Gastroesophageal sphincter (tissue), 4 donors: Measurements from ENCODE around the gene CTIF. TPM values are rescaled to one million over a fixed set of nuclear protein-coding genes. Genes with fewer than 3 reads are reported as not detected.

ENCODE experiments used
- ATAC-seq: fragments of 150-250 bp; one replicate; pipeline ENCODE4 v1.9.1; 2016; ENCODE audit warnings: mild to moderate bottlenecking, moderate library complexity
- H3K27ac ChIP-seq, 4 donors: fragments of 200-600 bp; sonication (generic) in 3 of 4; 1 replicate in 3 of 4; 2 replicates in 1 of 4; pipeline ENCODE4 v1.5.1; 2016 to 2019
- H3K27me3 ChIP-seq: fragments of 200-600 bp; sonication (generic); one replicate; pipeline ENCODE4 v1.5.1; 2019
- H3K36me3 ChIP-seq, 2 donors: fragments of 200-600 bp; sonication (generic); one replicate each; pipeline ENCODE4 v1.5.1; 2019; ENCODE audit warnings: control low read depth in 1 of 2
- H3K4me1 ChIP-seq, 3 donors: fragments of 200-600 bp; sonication (generic); 1 replicate in 2 of 3; 2 replicates in 1 of 3; pipeline ENCODE4 v1.5.1; 2016 to 2019; ENCODE audit warnings: control low read depth in 2 of 3
- H3K4me3 ChIP-seq, 2 donors: fragments of 200-600 bp; sonication (generic); one replicate each; pipeline ENCODE4 v1.5.1; 2019; ENCODE audit warnings: mild to moderate bottlenecking in 1 of 2, moderate library complexity in 1 of 2
- H3K9me3 ChIP-seq, 3 donors: fragments of 200-600 bp; sonication (generic); one replicate each; pipeline ENCODE4 v1.5.1; 2017 to 2019; ENCODE audit warnings: control low read depth in 2 of 3
- EP300 ChIP-seq: sonication (generic); formaldehyde crosslinking; IDR thresholded peaks from one replicate; pipeline ENCODE4 v1.6.1; 2017; ENCODE audit warnings: antibody characterized with exemption, mild to moderate bottlenecking
- POLR2A ChIP-seq, 2 donors: fragments of 450-650 bp; IDR thresholded peaks; one replicate each; pipeline ENCODE4 v1.6.1; 2017; ENCODE audit warnings: antibody characterized with exemption in 2 of 2, mild to moderate bottlenecking in 2 of 2, moderate library complexity in 1 of 2
- POLR2AphosphoS5 ChIP-seq: sonication (generic); formaldehyde crosslinking; IDR thresholded peaks from one replicate; pipeline ENCODE4 v1.6.1; 2017; ENCODE audit warnings: antibody characterized with exemption
- WGBS, 2 donors: methylation state at CpG; one replicate each; pipeline ENCODE4 v1.1.5; 2018; ENCODE audit warnings: low coverage in 1 of 2; 5-methylcytosine and 5-hydroxymethylcytosine counted together
- total RNA-seq, 4 donors: library from RNA; depleted of rRNA; stranded (reverse); fragments of >200 nt; gene quantifications; one replicate each; pipeline ENCODE4 v1.1.0, GENCODE V29; 2016
- TF ChIP-seq, protein P1 (sequence below), 4 experiments: fragments of 200-600 bp in 2 of 4; fragments of 450-650 bp in 2 of 4; sonication (generic) in 1 of 4; IDR thresholded peaks; one replicate each; pipeline ENCODE4 v1.5.1; 2017 to 2019; ENCODE audit warnings: antibody characterized with exemption in 4 of 4, mild to moderate bottlenecking in 2 of 4, moderate library complexity in 2 of 4

Gene CTIF
- total RNA-seq, 4 donors from 2014 or later = 31.4 to 124 (median 78.1) TPM

DNA sequence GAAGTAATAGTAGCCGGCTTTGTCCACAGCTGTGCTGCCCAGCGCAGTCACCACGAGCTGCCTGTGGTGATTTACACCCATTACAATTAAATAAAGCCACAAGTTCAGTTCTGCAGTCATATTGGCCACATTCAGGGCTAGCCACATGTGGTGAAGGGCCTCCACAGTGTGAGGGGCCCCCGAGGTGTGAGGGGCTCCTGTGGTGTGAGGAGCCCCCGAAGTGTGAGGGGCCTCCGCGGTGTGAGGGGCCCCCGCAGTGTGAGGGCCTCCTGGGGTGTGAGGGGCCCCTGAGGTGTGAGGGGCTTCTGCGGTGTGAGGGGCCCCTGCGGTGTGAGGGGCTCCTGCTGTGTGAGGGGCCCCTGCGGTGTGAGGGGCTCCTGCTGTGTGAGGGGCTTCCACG, 191.2 kb downstream of the CTIF start:
- peaks cover 0 to 37% (median 17%) of the 10 kb centered on the region in 3 donors for H3K4me1 ChIP-seq
- no peak overlapping the region for H3K4me3 ChIP-seq
- H3K27me3 ChIP-seq = no peaks in the 10 kb centered on the region
- no peak for ATAC-seq
- TF ChIP-seq, protein P1, sequence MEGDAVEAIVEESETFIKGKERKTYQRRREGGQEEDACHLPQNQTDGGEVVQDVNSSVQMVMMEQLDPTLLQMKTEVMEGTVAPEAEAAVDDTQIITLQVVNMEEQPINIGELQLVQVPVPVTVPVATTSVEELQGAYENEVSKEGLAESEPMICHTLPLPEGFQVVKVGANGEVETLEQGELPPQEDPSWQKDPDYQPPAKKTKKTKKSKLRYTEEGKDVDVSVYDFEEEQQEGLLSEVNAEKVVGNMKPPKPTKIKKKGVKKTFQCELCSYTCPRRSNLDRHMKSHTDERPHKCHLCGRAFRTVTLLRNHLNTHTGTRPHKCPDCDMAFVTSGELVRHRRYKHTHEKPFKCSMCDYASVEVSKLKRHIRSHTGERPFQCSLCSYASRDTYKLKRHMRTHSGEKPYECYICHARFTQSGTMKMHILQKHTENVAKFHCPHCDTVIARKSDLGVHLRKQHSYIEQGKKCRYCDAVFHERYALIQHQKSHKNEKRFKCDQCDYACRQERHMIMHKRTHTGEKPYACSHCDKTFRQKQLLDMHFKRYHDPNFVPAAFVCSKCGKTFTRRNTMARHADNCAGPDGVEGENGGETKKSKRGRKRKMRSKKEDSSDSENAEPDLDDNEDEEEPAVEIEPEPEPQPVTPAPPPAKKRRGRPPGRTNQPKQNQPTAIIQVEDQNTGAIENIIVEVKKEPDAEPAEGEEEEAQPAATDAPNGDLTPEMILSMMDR (IDR thresholded peaks at IDR 0.05) = no peak
- no peak for TF ChIP-seq EP300
- WGBS, 2 donors = no CpG with 5 or more reads among the region's 12 CpGs
- H3K9me3 ChIP-seq = no peaks in the 10 kb centered on the region
- no peak overlapping the region for H3K27ac ChIP-seq
- H3K36me3 ChIP-seq = no peaks in the 10 kb centered on the region

DNA sequence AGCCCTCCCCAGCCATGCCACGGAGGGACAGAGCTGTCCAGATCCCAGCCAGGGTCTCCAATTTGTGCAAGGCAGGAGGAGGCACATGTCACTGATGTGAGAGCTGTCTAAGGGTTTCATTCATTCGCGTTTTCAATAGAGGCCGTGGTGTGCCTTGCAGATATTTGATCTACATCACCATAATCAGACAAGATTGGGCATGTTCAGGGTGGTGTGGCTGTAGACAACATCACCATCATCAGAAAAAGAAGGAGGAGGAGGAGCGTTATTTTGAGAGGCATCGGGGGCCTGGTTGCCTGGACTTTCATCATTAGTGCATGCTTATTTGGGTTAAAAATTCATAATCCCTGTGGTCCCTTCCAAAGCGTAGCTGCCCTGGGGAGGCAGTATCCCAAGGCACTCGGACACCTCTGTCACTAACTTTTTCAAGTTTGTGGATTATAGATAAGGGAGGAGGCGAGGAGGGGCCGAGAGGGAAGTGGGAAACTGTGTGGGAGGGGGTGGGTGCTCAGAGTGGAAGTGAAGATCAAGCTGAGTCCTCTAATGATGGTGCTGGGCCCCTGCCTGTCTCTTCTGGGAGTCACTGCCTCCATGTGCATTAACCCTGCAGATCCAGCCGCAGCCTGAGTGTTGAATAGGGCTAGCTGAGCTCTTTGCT, 194.1 kb downstream of the CTIF start:
- H3K4me1 ChIP-seq = peaks cover 0 to 30% (median 17%) of the 10 kb centered on the region in 3 donors
- peak overlapping the region in 1 of 4 donors; percentile 2 for H3K27ac ChIP-seq
- no peak overlapping the region for H3K4me3 ChIP-seq
- ATAC-seq = no peak
- WGBS, 2 donors = 87 to 97% methylated on average over 6 of the region's 11 CpGs
- H3K9me3 ChIP-seq = no peaks in the 10 kb centered on the region
- no peaks in the 10 kb centered on the region for H3K27me3 ChIP-seq
- TF ChIP-seq POLR2AphosphoS5 (no peak), EP300 (no peak), POLR2A (IDR thresholded peaks at IDR 0.05) (no peak)
- TF ChIP-seq, protein P1 (IDR thresholded peaks at IDR 0.05) = no peak
- peaks cover 0 to 9% of the 10 kb centered on the region in 2 donors for H3K36me3 ChIP-seq

DNA sequence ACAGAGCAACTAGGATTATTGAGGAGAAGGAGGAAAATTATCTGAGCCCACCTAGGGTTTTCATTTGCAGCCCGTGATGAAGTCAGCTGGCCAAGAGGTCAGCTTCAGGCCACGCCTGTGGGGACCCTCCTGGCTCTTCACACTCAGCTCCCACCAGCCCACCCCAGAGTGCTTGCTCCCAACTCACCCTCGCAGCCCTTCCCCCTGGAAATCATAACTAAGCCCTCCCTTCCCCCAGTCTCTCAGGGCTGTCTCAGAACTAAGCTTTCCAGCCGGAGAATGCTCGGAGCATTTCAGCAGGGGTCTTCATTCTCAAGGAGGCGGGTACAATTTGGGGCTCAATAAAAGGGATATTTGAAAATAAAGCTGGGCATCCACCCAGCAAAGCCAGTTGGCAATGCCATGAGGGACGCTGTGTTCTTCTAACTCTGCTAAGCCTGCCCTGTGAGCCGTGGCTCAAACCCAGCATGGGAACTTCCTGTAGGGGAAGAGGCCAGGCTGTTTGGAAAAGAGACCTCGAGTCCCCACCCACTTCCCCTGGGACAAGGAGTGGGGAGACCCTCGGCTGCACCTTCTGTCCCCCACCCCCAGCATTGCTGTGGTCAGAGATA, 194.9 kb downstream of the CTIF start:
- Histone ChIP-seq H3K9me3 (no peaks in the 10 kb centered on the region), H3K27me3 (no peaks in the 10 kb centered on the region), H3K36me3 (peaks cover 0 to 9% of the 10 kb centered on the region in 2 donors), H3K27ac (peak overlapping the region in 2 of 4 donors; percentile 2 to 27), H3K4me1 (peaks cover 0 to 23% (median 17%) of the 10 kb centered on the region in 3 donors), H3K4me3 (no peak overlapping the region)
- TF ChIP-seq POLR2AphosphoS5 = no peak
- 7 to 52% methylated on average over 2 to 3 of the region's 10 CpGs for WGBS, 2 donors
- ATAC-seq = no peak

DNA sequence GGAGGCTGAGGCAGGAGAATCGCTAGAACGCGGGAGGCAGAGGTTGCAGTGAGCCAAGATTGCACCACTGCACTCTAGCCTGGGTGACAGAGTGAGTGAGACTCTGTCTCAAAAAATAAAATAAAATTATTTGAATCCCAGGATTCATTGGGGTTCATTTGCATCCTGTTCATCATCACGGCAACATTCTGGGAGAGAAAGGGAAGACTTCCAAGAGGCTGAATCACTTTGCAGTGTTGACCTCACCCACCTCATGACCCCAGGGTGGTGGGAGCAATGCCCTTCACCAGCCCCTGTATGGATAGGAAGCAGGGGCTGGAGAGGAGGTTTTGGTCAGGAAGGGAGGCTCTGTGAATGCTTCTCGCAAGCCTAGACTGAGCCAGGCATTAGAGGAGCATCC, 195.6 kb downstream of the CTIF start:
- H3K27ac ChIP-seq = no peak overlapping the region

DNA sequence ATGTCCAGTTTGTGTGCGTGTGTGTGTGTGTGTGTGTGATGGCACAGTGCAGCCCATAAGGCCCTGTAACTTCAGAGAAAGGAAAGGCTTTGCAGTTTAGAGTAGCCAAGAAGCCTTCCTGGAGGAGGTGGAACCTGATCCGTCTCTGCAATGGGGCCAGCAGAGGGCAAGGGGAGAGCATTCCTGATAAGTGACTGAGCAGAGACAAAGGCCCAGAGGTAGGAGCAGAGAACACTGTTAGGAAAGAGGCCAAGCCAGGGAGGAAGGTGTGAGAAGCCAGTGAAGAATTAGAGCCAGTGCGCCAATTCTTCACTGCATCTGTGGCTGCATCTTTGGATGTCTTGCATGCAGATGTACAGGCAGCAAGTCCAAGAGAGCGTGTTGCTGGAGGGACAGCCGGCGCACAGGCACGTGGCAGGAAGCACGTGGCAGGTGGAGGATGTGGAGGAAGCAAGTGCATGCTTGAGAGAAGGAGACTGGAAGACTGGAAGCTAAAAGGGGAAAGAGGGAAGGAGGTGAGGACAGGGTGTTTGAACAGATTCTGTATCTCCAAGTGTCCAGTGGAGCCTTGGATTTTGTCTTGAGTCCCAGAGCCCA, 196.3 kb downstream of the CTIF start:
- Histone ChIP-seq H3K27me3 (no peaks in the 10 kb centered on the region), H3K4me1 (peaks cover 0 to 35% (median 23%) of the 10 kb centered on the region in 3 donors), H3K9me3 (no peaks in the 10 kb centered on the region), H3K4me3 (no peak overlapping the region), H3K36me3 (peaks cover 0 to 9% of the 10 kb centered on the region in 2 donors), H3K27ac (no peak overlapping the region)
- TF ChIP-seq, protein P1 (IDR thresholded peaks at IDR 0.05) = no peak
- TF ChIP-seq POLR2A (IDR thresholded peaks at IDR 0.05) (no peak), EP300 (no peak), POLR2AphosphoS5 (no peak)
- WGBS, 2 donors = 67 to 76% methylated on average over 6 to 8 of the region's 8 CpGs
- ATAC-seq = no peak

More for the DNA sequence above, 195.6 kb downstream of the CTIF start:
- WGBS, 2 donors = 80 to 95% methylated on average over 1 to 5 of the region's 5 CpGs
- peaks cover 0 to 28% (median 17%) of the 10 kb centered on the region in 3 donors for H3K4me1 ChIP-seq
- no peak for TF ChIP-seq POLR2AphosphoS5
- TF ChIP-seq, protein P1 (IDR thresholded peaks at IDR 0.05) = no peak
- TF ChIP-seq POLR2A (IDR thresholded peaks at IDR 0.05) = no peak
- no peak for TF ChIP-seq EP300
- no peak overlapping the region for H3K4me3 ChIP-seq
- no peak for ATAC-seq
- peaks cover 0 to 9% of the 10 kb centered on the region in 2 donors for H3K36me3 ChIP-seq
- no peaks in the 10 kb centered on the region for H3K9me3 ChIP-seq
- no peaks in the 10 kb centered on the region for H3K27me3 ChIP-seq
